ENCODE data around the gene MINPP1. TPM values are rescaled to one million over a fixed set of nuclear protein-coding genes. Genes with fewer than 3 reads are reported as not detected.
"Not testable (repeated sequence)": the region's sequence is repeated elsewhere in the genome, so short reads cannot be mapped to it uniquely, and the experiment has no call there.

Gene MINPP1
- polyA plus RNA-seq, 4 donors = 40.4 to 50.2 (median 45.2) TPM

- no peak for DNase-seq (ENCODE audit: low read depth in 4 of 4, low spot score in 3 of 4)
Measured at GRCh38 chr10:87560495-87561129, 55.9 kb downstream of the MINPP1 start.

- DNase-seq (ENCODE audit: low read depth in 4 of 4, low spot score in 3 of 4) = no peak
Measured at GRCh38 chr10:87562750-87563149, 58.1 kb downstream of the MINPP1 start.

GRCh38 chr10:87565010-87565409, 60.3 kb downstream of the MINPP1 start:
- no peak for DNase-seq (ENCODE audit: low read depth in 4 of 4, low spot score in 3 of 4)

- no peak for DNase-seq (ENCODE audit: low read depth in 4 of 4, low spot score in 3 of 4)
Measured at GRCh38 chr10:87575851-87576250, 71.2 kb downstream of the MINPP1 start.

- no peak for DNase-seq (ENCODE audit: low read depth in 4 of 4, low spot score in 3 of 4)
Measured at GRCh38 chr10:87578160-87578841, 73.6 kb downstream of the MINPP1 start.

- no peak for DNase-seq (ENCODE audit: low read depth in 4 of 4, low spot score in 3 of 4)
Measured at GRCh38 chr10:87578842-87579401, 74.2 kb downstream of the MINPP1 start.

GRCh38 chr10:87579563-87579962, 74.9 kb downstream of the MINPP1 start:
- no peak for DNase-seq (ENCODE audit: low read depth in 4 of 4, low spot score in 3 of 4)

GRCh38 chr10:87580016-87580415, 75.3 kb downstream of the MINPP1 start:
- DNase-seq (ENCODE audit: low read depth in 4 of 4, low spot score in 3 of 4) = no peak

GRCh38 chr10:87585565-87586514, 81.1 kb downstream of the MINPP1 start:
- DNase-seq (ENCODE audit: low read depth in 4 of 4, low spot score in 3 of 4) = no peak

GRCh38 chr10:87589645-87590051, 85.0 kb downstream of the MINPP1 start:
- no peak for DNase-seq (ENCODE audit: low read depth in 4 of 4, low spot score in 3 of 4)

- DNase-seq (ENCODE audit: low read depth in 4 of 4, low spot score in 3 of 4) = no peak
Measured at GRCh38 chr10:87590705-87591588, 86.3 kb downstream of the MINPP1 start.

GRCh38 chr10:87591589-87591886, 86.8 kb downstream of the MINPP1 start:
- no peak for DNase-seq (ENCODE audit: low read depth in 4 of 4, low spot score in 3 of 4)

GRCh38 chr10:87592920-87593319, 88.2 kb downstream of the MINPP1 start:
- DNase-seq (ENCODE audit: low read depth in 4 of 4, low spot score in 3 of 4) = not testable (repeated sequence)

- no peak for DNase-seq (ENCODE audit: low read depth in 4 of 4, low spot score in 3 of 4)
Measured at GRCh38 chr10:87593702-87594101, 89.0 kb downstream of the MINPP1 start.

- DNase-seq (ENCODE audit: low read depth in 4 of 4, low spot score in 3 of 4) = no peak
Measured at GRCh38 chr10:87594181-87594580, 89.5 kb downstream of the MINPP1 start.

GRCh38 chr10:87594864-87595263, 90.2 kb downstream of the MINPP1 start:
- no peak for DNase-seq (ENCODE audit: low read depth in 4 of 4, low spot score in 3 of 4)

GRCh38 chr10:87596351-87596750, 91.7 kb downstream of the MINPP1 start:
- no peak for DNase-seq (ENCODE audit: low read depth in 4 of 4, low spot score in 3 of 4)

GRCh38 chr10:87598700-87599099, 94.0 kb downstream of the MINPP1 start:
- no peak for DNase-seq (ENCODE audit: low read depth in 4 of 4, low spot score in 3 of 4)

- DNase-seq (ENCODE audit: low read depth in 4 of 4, low spot score in 3 of 4) = no peak
Measured at GRCh38 chr10:87600581-87600980, 95.9 kb downstream of the MINPP1 start.

Measured in right renal pelvis (tissue), 4 donors.